Measurements from ENCODE around the gene FANCL. TPM values are rescaled to one million over a fixed set of nuclear protein-coding genes. Genes with fewer than 3 reads are reported as not detected.
"Not testable (repeated sequence)": the region's sequence is repeated elsewhere in the genome, so short reads cannot be mapped to it uniquely, and the experiment has no call there.

FANCL gene
- total RNA-seq, 4 donors from 2014 or later, result 7.5 to 17.9 (median 11.6) TPM

GRCh38 chr2:58130238-58130637 is 110.9 kb downstream of the FANCL start:
- TF ChIP-seq CTCF (IDR thresholded peaks at IDR 0.05), result no peak
- no peak for TF ChIP-seq EP300 (IDR thresholded peaks at IDR 0.05)
- no peak for TF ChIP-seq POLR2A (IDR thresholded peaks at IDR 0.05; ENCODE audit: low read depth)
- TF ChIP-seq POLR2AphosphoS5 (IDR thresholded peaks at IDR 0.05), result no peak
- H3K4me1 ChIP-seq, result peaks cover 0 to 7% (median 6%) of the 10 kb centered on the region in 4 donors
- H3K27ac ChIP-seq (replicated peaks in 1 of 4), result no peak overlapping the region
- H3K9me3 ChIP-seq, result no peaks in the 10 kb centered on the region
- DNase-seq (ENCODE audit: extremely low spot score), result no peak
- no peaks in the 10 kb centered on the region for H3K27me3 ChIP-seq
- WGBS, result 84% methylated on average over 2 of the region's 2 CpGs
- no peak overlapping the region for H3K4me3 ChIP-seq
- H3K36me3 ChIP-seq, result peaks cover 0 to 7% (median 2%) of the 10 kb centered on the region in 4 donors
- intact Hi-C loops (cut with DNase I), result no loop called here

GRCh38 chr2:58127111-58127510 is 114.0 kb downstream of the FANCL start:
- Histone ChIP-seq H3K36me3 (peaks cover 0 to 21% (median 7%) of the 10 kb centered on the region in 4 donors), H3K4me3 (no peak overlapping the region), H3K9me3 (no peaks in the 10 kb centered on the region), H3K4me1 (peaks cover 0 to 7% (median 6%) of the 10 kb centered on the region in 4 donors), H3K27ac (replicated peaks in 1 of 4) (no peak overlapping the region), H3K27me3 (no peaks in the 10 kb centered on the region)
- TF ChIP-seq CTCF (IDR thresholded peaks at IDR 0.05) (no peak), POLR2AphosphoS5 (IDR thresholded peaks at IDR 0.05) (no peak), POLR2A (IDR thresholded peaks at IDR 0.05; ENCODE audit: low read depth) (no peak), EP300 (IDR thresholded peaks at IDR 0.05) (no peak)
- intact Hi-C loops (cut with DNase I), result no loop called here
- 94% methylated on average over 3 of the region's 3 CpGs for WGBS
- DNase-seq (ENCODE audit: extremely low spot score), result no peak

- WGBS, result 93% methylated on average over 3 of the region's 3 CpGs
- no peak for DNase-seq (ENCODE audit: extremely low spot score)
- no peaks in the 10 kb centered on the region for H3K4me1 ChIP-seq
- TF ChIP-seq CTCF (IDR thresholded peaks at IDR 0.05) (no peak), POLR2AphosphoS5 (IDR thresholded peaks at IDR 0.05) (no peak), POLR2A (IDR thresholded peaks at IDR 0.05; ENCODE audit: low read depth) (no peak), EP300 (IDR thresholded peaks at IDR 0.05) (no peak)
- intact Hi-C loops (cut with DNase I), result no loop called here
- H3K27ac ChIP-seq (replicated peaks in 1 of 4), result no peak overlapping the region
- H3K4me3 ChIP-seq, result no peak overlapping the region
- no peaks in the 10 kb centered on the region for H3K9me3 ChIP-seq
- peaks cover 0 to 25% (median 12%) of the 10 kb centered on the region in 4 donors for H3K36me3 ChIP-seq
- no peaks in the 10 kb centered on the region for H3K27me3 ChIP-seq
These were observed 118.6 kb downstream of the FANCL start for GRCh38 chr2:58122540-58122939.

- 75% methylated on average over 3 of the region's 3 CpGs for WGBS
- no peak for TF ChIP-seq POLR2AphosphoS5 (IDR thresholded peaks at IDR 0.05)
- no peak for TF ChIP-seq EP300 (IDR thresholded peaks at IDR 0.05)
- no peak for TF ChIP-seq POLR2A (IDR thresholded peaks at IDR 0.05; ENCODE audit: low read depth)
- TF ChIP-seq CTCF (IDR thresholded peaks at IDR 0.05), result no peak
- Histone ChIP-seq H3K27me3 (no peaks in the 10 kb centered on the region), H3K36me3 (peaks cover 0 to 25% (median 12%) of the 10 kb centered on the region in 4 donors), H3K27ac (replicated peaks in 1 of 4) (no peak overlapping the region), H3K4me1 (no peaks in the 10 kb centered on the region), H3K9me3 (no peaks in the 10 kb centered on the region), H3K4me3 (no peak overlapping the region)
- intact Hi-C loops (cut with DNase I), result no loop called here
- no peak for DNase-seq (ENCODE audit: extremely low spot score)
These were observed 119.1 kb downstream of the FANCL start for GRCh38 chr2:58122040-58122439.

GRCh38 chr2:58120626-58121229 is 120.4 kb downstream of the FANCL start:
- intact Hi-C loops (cut with DNase I), result no loop called here

GRCh38 chr2:58113563-58113962 is 127.6 kb downstream of the FANCL start:
- H3K27me3 ChIP-seq; H3K4me3 ChIP-seq; intact Hi-C loops (cut with DNase I); DNase-seq (ENCODE audit: extremely low spot score); H3K36me3 ChIP-seq; H3K27ac ChIP-seq (replicated peaks in 1 of 4); H3K4me1 ChIP-seq; H3K9me3 ChIP-seq: not testable (repeated sequence)
- 95% methylated on average over 9 of the region's 9 CpGs for WGBS

More at GRCh38 chr2:58120626-58121229, 120.4 kb downstream of the FANCL start:
- Histone ChIP-seq H3K9me3 (no peaks in the 10 kb centered on the region), H3K36me3 (peaks cover 0 to 25% (median 12%) of the 10 kb centered on the region in 4 donors), H3K4me1 (no peaks in the 10 kb centered on the region), H3K27me3 (no peaks in the 10 kb centered on the region), H3K4me3 (no peak overlapping the region), H3K27ac (replicated peaks in 1 of 4) (no peak overlapping the region)
- no peak for TF ChIP-seq EP300 (IDR thresholded peaks at IDR 0.05)
- WGBS, result 94% methylated on average over 5 of the region's 5 CpGs
- DNase-seq (ENCODE audit: extremely low spot score), result no peak
